Measurements from ENCODE around the gene ANKRD24. TPM values are rescaled to one million over a fixed set of nuclear protein-coding genes. Genes with fewer than 3 reads are reported as not detected.
A peak's percentile ranks its signal among the peaks of the same experiment; 100 is the strongest.
"Not testable (repeated sequence)": the region's sequence is repeated elsewhere in the genome, so short reads cannot be mapped to it uniquely, and the experiment has no call there.

Gene ANKRD24
- total RNA-seq: 1 to 10 TPM; 2.8 to 3.1 TPM
- 10 to 100 TPM; 10.4 to 13.7 TPM for polyA plus RNA-seq (ENCODE audit: insufficient read length in 2 of 2)
- long read RNA-seq, donor 1: 0 reads
- long read RNA-seq, donor 2: 0 reads
- long read RNA-seq, donor 3: 0 reads
- long read RNA-seq, donor 4: 0 reads

- peak within 1 kb of the TSS; percentile 83 for H3K27ac ChIP-seq (ENCODE audit: low read depth, low read length)
- H3K36me3 ChIP-seq (ENCODE audit: control insufficient read depth, insufficient read depth, low read length): peaks cover 36% of the 10 kb centered on the region
- peaks cover 36% of the 10 kb centered on the region for H3K4me1 ChIP-seq (ENCODE audit: control insufficient read depth, insufficient read depth, low read length)
- no peaks in the 10 kb centered on the region for H3K9me3 ChIP-seq (ENCODE audit: control insufficient read depth, insufficient read depth, low read length)
- H3K27me3 ChIP-seq (ENCODE audit: control insufficient read depth, insufficient read depth, low read length): no peaks in the 10 kb centered on the region
- WGBS (ENCODE audit: insufficient coverage): under 1% methylated on average over 58 of the region's 58 CpGs
- peak; percentile 88 to 99 (median 92) for DNase-seq (ENCODE audit: low read depth in 4 of 6, low spot score in 6 of 6)
- peak within 1 kb of the TSS; percentile 93 for H3K4me3 ChIP-seq (ENCODE audit: low read depth, low read length)
These were observed at the start of gene ANKRD24, which contains the start of gene SIRT6 for GRCh38 chr19:4182084-4182810. ANKRD24 (plus strand) TSS chr19:4182689; CDS start chr19:4186426, 3,737 bp downstream. SIRT6 (minus strand) TSS chr19:4182563; CDS start chr19:4182539, 24 bp downstream.

GRCh38 chr19:4134351-4134750, 48.1 kb upstream of the ANKRD24 start:
- H3K4me1 ChIP-seq (ENCODE audit: control insufficient read depth, insufficient read depth, low read length): no peaks in the 10 kb centered on the region
- peak in 2 of 6 donors; percentile 3 to 9 for DNase-seq (ENCODE audit: low read depth in 4 of 6, low spot score in 6 of 6)
- H3K27me3 ChIP-seq (ENCODE audit: control insufficient read depth, insufficient read depth, low read length): no peaks in the 10 kb centered on the region
- H3K36me3 ChIP-seq (ENCODE audit: control insufficient read depth, insufficient read depth, low read length): no peaks in the 10 kb centered on the region
- no peaks in the 10 kb centered on the region for H3K9me3 ChIP-seq (ENCODE audit: control insufficient read depth, insufficient read depth, low read length)
- no peak overlapping the region for H3K27ac ChIP-seq (ENCODE audit: low read depth, low read length)
- H3K4me3 ChIP-seq (ENCODE audit: low read depth, low read length): no peak overlapping the region
- 47% methylated on average over 5 of the region's 6 CpGs for WGBS (ENCODE audit: insufficient coverage)

GRCh38 chr19:4135386-4135785, 47.1 kb upstream of the ANKRD24 start:
- H3K4me3 ChIP-seq (ENCODE audit: low read depth, low read length); H3K36me3 ChIP-seq (ENCODE audit: control insufficient read depth, insufficient read depth, low read length); H3K27ac ChIP-seq (ENCODE audit: low read depth, low read length); DNase-seq (ENCODE audit: low read depth in 4 of 6, low spot score in 6 of 6); H3K27me3 ChIP-seq (ENCODE audit: control insufficient read depth, insufficient read depth, low read length); H3K4me1 ChIP-seq (ENCODE audit: control insufficient read depth, insufficient read depth, low read length); H3K9me3 ChIP-seq (ENCODE audit: control insufficient read depth, insufficient read depth, low read length): not testable (repeated sequence)
- 95% methylated on average over 8 of the region's 9 CpGs for WGBS (ENCODE audit: insufficient coverage)

GRCh38 chr19:4136680-4137088, 45.8 kb upstream of the ANKRD24 start:
- no peak overlapping the region for H3K4me3 ChIP-seq (ENCODE audit: low read depth, low read length)

GRCh38 chr19:4138445-4138844, 44.0 kb upstream of the ANKRD24 start:
- Histone ChIP-seq H3K4me3 (ENCODE audit: low read depth, low read length) (no peak overlapping the region), H3K27ac (ENCODE audit: low read depth, low read length) (no peak overlapping the region), H3K27me3 (ENCODE audit: control insufficient read depth, insufficient read depth, low read length) (no peaks in the 10 kb centered on the region), H3K4me1 (ENCODE audit: control insufficient read depth, insufficient read depth, low read length) (no peaks in the 10 kb centered on the region), H3K36me3 (ENCODE audit: control insufficient read depth, insufficient read depth, low read length) (no peaks in the 10 kb centered on the region), H3K9me3 (ENCODE audit: control insufficient read depth, insufficient read depth, low read length) (no peaks in the 10 kb centered on the region)
- 76% methylated on average over 5 of the region's 5 CpGs for WGBS (ENCODE audit: insufficient coverage)
- DNase-seq (ENCODE audit: low read depth in 4 of 6, low spot score in 6 of 6): no peak

More at GRCh38 chr19:4136680-4137088, 45.8 kb upstream of the ANKRD24 start:
- H3K9me3 ChIP-seq (ENCODE audit: control insufficient read depth, insufficient read depth, low read length): no peaks in the 10 kb centered on the region
- H3K27me3 ChIP-seq (ENCODE audit: control insufficient read depth, insufficient read depth, low read length): no peaks in the 10 kb centered on the region
- 89% methylated on average over 1 of the region's 8 CpGs for WGBS (ENCODE audit: insufficient coverage)
- no peaks in the 10 kb centered on the region for H3K4me1 ChIP-seq (ENCODE audit: control insufficient read depth, insufficient read depth, low read length)
- no peak overlapping the region for H3K27ac ChIP-seq (ENCODE audit: low read depth, low read length)
- DNase-seq (ENCODE audit: low read depth in 4 of 6, low spot score in 6 of 6): no peak
- no peaks in the 10 kb centered on the region for H3K36me3 ChIP-seq (ENCODE audit: control insufficient read depth, insufficient read depth, low read length)

- peak in 2 of 6 donors; percentile 17 to 42 for DNase-seq (ENCODE audit: low read depth in 4 of 6, low spot score in 6 of 6)
- Histone ChIP-seq H3K36me3 (ENCODE audit: control insufficient read depth, insufficient read depth, low read length) (no peaks in the 10 kb centered on the region), H3K4me3 (ENCODE audit: low read depth, low read length) (no peak overlapping the region), H3K4me1 (ENCODE audit: control insufficient read depth, insufficient read depth, low read length) (no peaks in the 10 kb centered on the region), H3K27me3 (ENCODE audit: control insufficient read depth, insufficient read depth, low read length) (peaks cover 3% of the 10 kb centered on the region), H3K27ac (ENCODE audit: low read depth, low read length) (no peak overlapping the region), H3K9me3 (ENCODE audit: control insufficient read depth, insufficient read depth, low read length) (no peaks in the 10 kb centered on the region)
- WGBS (ENCODE audit: insufficient coverage): 19% methylated on average over 8 of the region's 14 CpGs
These were observed 42.8 kb upstream of the ANKRD24 start for GRCh38 chr19:4139614-4140236.

- Histone ChIP-seq H3K4me3 (ENCODE audit: low read depth, low read length) (no peak overlapping the region), H3K27ac (ENCODE audit: low read depth, low read length) (no peak overlapping the region), H3K27me3 (ENCODE audit: control insufficient read depth, insufficient read depth, low read length) (peaks cover 3% of the 10 kb centered on the region), H3K4me1 (ENCODE audit: control insufficient read depth, insufficient read depth, low read length) (no peaks in the 10 kb centered on the region), H3K9me3 (ENCODE audit: control insufficient read depth, insufficient read depth, low read length) (no peaks in the 10 kb centered on the region), H3K36me3 (ENCODE audit: control insufficient read depth, insufficient read depth, low read length) (no peaks in the 10 kb centered on the region)
- no CpG with 5 or more reads among the region's 12 CpGs for WGBS (ENCODE audit: insufficient coverage)
- peak in 2 of 6 donors; percentile 54 to 68 for DNase-seq (ENCODE audit: low read depth in 4 of 6, low spot score in 6 of 6)
These were observed 42.2 kb upstream of the ANKRD24 start for GRCh38 chr19:4140237-4140711.

- WGBS (ENCODE audit: insufficient coverage): no CpG with 5 or more reads among the region's 1 CpG
- DNase-seq (ENCODE audit: low read depth in 4 of 6, low spot score in 6 of 6); H3K27me3 ChIP-seq (ENCODE audit: control insufficient read depth, insufficient read depth, low read length); H3K9me3 ChIP-seq (ENCODE audit: control insufficient read depth, insufficient read depth, low read length); H3K4me1 ChIP-seq (ENCODE audit: control insufficient read depth, insufficient read depth, low read length); H3K4me3 ChIP-seq (ENCODE audit: low read depth, low read length); H3K36me3 ChIP-seq (ENCODE audit: control insufficient read depth, insufficient read depth, low read length); H3K27ac ChIP-seq (ENCODE audit: low read depth, low read length): not testable (repeated sequence)
These were observed 39.6 kb upstream of the ANKRD24 start for GRCh38 chr19:4142916-4143315.

- DNase-seq (ENCODE audit: low read depth in 4 of 6, low spot score in 6 of 6): no peak
- H3K27ac ChIP-seq (ENCODE audit: low read depth, low read length): no peak overlapping the region
- H3K4me3 ChIP-seq (ENCODE audit: low read depth, low read length): no peak overlapping the region
- no CpG with 5 or more reads among the region's 7 CpGs for WGBS (ENCODE audit: insufficient coverage)
- H3K9me3 ChIP-seq (ENCODE audit: control insufficient read depth, insufficient read depth, low read length): no peaks in the 10 kb centered on the region
- no peaks in the 10 kb centered on the region for H3K36me3 ChIP-seq (ENCODE audit: control insufficient read depth, insufficient read depth, low read length)
- H3K4me1 ChIP-seq (ENCODE audit: control insufficient read depth, insufficient read depth, low read length): no peaks in the 10 kb centered on the region
- peaks cover 7% of the 10 kb centered on the region for H3K27me3 ChIP-seq (ENCODE audit: control insufficient read depth, insufficient read depth, low read length)
These were observed 37.7 kb upstream of the ANKRD24 start for GRCh38 chr19:4144666-4145249.

All from spinal cord (tissue), 10 donors.